GM21381 (cell line): ENCODE measurements around the gene PRRC2B.
"Not testable (repeated sequence)": the region's sequence is repeated elsewhere in the genome, so short reads cannot be mapped to it uniquely, and the experiment has no call there.

ENCODE experiments used
- ATAC-seq: cut with Tn5 transposase; IDR thresholded peaks from one replicate; pipeline ENCODE4 v1.9.1; 2021; ENCODE audit warnings: mild to moderate bottlenecking, moderate library complexity; ENCODE audit not compliant: unreplicated experiment

PRRC2B gene

GRCh38 chr9:131386281-131386680 lies 7.6 kb upstream of the PRRC2B start:
- ATAC-seq: no peak

DNA sequence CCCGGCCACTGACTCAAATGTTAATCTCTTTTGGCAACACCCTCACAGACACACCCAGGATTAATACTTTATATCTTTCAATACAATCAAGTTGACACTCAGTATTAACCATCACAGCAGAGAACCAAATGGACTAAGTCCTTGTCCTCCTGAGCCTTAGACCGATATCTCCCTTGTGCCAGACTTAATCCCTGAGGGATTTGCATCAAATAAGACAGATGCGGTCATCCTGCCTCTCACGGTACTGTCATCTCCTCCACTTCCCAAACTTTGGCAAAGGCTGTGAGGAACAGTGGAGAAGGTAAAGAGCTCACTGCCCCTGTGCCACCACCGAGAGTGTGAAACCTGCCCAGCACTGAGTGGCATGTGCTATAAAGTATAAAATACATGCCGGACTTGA lies 6.5 kb upstream of the PRRC2B start:
- no peak for ATAC-seq

DNA sequence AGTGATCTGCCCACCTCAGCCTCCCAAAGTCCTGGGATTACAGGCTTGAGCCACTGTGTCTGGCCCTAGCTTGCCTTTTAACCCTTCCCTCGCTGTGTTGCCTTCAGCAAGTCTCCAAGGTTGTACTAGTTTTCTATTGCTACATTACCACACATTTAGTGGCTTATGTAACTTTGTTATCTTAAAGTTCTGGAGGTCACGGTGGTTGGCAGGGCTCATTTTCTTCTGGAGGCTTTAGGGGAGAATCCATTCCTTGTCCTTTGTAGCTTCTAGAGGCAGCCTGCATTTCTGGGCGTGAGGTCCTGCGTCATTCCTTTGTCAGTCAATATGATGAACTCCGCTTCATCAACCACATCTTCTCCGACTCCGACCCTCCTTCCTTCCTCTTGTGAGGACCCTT lies 2.9 kb upstream of the PRRC2B start:
- ATAC-seq: no peak

DNA sequence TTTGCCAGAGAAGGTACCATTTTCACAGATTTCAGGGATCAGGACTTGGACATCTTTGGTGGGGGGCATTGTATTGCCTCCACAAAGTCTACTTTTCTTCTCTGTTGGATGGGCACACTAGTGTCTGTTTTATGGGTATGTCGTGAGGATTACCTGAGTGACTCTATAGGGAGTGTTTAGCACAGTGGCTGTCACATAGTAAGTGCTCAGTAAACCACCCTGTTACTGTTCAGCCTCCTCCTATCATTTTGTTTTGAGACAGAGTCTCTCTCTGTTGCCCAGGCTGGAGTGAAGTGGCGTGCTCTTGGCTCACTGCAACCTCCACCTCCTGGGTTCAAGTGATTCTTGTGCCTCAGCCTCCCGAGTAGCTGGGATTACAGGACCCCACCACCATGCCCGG lies 2.4 kb upstream of the PRRC2B start:
- ATAC-seq: no peak

DNA sequence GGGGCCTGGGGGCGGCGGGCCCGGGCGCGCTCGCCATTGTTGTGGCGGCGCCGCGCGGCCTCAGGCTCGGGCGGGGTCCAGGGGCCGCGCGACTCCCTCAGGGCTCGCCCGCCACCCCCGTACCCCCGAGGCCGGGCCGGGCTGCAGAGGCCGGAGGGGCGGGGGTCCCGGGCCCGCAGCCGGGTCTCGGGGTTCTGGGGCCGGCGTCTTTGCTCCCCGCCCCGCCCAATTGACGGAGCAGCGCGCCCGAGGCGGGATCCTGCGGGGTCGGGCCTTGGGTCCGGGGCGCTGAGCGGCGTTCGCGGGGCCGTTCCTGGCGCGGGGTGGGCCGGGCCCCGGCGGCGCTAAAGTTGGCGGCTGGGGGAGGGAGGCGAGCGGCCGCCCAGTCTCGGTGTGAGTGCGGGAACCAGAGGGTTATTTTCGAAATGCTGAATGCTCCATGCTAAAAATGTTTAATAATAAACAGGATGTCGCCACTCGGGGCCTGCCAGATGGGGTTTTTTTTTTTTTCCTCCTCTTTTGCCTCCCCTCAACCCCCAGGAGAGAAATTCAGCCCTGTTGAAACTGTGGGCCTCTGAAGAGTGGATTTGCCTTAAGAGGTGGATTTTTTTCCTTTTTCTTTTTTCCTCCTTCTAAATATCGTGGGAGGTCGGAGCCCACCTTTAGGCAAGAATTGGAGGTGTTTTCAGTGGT lies 724 bp downstream of the PRRC2B start:
- peak; percentile 28 for ATAC-seq

- ATAC-seq: peak; percentile 32
These were observed 1.5 kb downstream of the PRRC2B start for GRCh38 chr9:131395157-131396098.

DNA sequence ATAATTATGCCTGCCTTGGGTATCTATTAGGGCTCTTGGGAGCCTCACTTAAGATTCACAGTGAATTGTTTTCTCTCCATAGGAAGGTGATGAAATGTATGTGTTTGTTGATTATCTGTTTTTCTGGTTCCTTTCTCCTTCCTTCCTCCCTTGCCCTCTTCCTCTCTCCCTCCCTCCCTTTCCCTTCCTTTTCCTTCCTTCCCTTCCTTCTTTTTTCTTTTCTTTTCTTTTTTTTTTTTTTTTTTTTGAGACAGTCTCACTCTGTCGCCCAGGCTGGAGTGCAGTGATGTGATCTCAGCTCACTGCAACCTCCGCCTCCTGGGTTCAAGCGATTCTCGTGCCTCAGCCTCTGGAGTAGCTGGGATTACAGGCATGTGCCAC lies 2.2 kb downstream of the PRRC2B start:
- ATAC-seq: not testable (repeated sequence)

DNA sequence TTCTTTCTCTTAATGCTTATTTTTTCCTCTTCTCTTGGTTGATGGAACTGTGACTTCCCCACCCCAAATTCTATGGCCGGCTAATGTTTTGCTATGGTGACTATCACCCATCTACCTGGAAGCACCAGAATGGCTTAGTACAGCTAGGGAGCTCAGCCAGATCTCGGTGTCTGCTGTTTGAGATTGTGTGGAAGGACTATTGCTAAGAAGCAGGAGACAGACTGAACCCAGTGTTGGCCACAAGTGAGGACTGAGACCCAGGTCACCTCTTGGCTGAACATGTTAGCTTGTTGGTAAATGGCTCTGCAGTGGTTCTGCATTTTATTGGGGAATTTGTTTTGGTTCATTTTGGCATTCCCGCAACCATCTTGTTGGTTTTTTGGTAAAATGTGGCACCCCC lies 2.7 kb downstream of the PRRC2B start:
- ATAC-seq: no peak

DNA sequence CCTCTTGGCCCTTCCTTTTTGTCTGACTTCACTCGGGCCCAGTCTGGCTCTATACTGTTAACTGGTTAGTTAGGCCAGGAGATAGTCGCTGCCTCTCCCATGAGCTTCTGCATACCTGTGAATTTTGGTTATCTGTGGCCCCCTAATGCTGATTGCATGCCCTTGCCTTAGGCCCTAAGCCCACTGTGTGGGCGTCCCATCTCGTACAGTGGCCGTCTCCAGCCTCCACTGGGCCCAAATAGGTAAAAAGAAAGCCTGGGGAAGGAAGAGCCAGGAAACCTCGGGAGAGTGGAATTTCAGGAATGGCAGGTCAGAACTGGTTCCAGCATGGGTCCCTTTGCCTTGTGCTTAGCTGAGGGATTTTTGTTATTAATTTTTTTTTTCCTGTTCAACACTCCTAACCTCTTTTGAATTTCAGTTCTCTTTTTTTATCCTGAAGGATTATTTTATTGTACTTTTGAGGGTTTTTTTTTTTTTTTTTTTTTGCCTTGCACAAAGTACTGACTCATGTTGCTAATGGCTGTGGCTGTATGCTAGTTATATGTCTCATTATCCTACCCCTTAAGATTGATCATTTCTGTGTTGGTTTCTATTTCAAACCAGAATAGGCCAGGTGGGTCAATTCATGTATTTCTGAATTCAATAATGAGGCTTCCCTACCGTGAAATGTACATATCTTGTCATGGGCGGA lies 3.4 kb downstream of the PRRC2B start:
- ATAC-seq: no peak

DNA sequence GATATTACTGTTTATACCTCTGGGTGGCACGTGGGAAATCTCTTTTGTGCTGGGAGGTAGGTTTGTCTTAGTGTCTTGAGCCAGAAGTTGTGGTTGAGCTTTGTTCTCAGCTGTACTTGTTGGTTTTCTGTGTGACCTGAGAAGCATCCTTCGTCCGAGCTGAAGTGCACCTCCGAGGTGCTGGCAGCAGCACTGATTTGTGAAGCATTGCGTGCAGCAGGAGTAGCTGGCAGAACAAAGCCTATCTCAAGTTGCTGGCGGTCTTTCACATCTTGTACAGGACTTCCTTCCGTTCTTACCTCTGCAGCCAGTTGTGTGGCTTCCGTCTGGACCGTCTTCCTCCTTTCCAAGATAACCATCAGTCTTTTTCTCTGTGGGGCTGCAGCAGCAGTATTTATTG lies 4.3 kb downstream of the PRRC2B start:
- no peak for ATAC-seq

GRCh38 chr9:131399972-131400371 lies 6.1 kb downstream of the PRRC2B start:
- ATAC-seq: no peak

DNA sequence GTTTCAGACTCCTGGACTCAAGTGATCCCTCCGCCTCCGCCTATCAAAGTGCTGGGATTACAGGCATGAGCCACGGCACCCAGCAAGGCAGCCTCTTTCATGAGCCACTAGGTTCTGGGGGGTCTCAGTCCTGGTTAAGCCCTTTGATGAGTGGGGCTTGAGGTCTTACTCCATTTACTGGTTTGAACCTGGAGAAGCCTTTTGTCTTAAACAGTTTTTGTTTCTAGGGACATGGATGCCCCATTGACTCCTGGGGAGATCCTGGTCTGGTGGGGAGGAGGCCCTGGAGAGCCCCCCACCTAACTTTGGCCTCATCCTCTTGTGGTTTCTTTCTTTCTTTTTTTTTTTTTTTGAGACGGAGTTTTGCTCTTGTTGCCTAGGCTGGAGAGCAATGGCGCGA lies 6.7 kb downstream of the PRRC2B start:
- no peak for ATAC-seq

DNA sequence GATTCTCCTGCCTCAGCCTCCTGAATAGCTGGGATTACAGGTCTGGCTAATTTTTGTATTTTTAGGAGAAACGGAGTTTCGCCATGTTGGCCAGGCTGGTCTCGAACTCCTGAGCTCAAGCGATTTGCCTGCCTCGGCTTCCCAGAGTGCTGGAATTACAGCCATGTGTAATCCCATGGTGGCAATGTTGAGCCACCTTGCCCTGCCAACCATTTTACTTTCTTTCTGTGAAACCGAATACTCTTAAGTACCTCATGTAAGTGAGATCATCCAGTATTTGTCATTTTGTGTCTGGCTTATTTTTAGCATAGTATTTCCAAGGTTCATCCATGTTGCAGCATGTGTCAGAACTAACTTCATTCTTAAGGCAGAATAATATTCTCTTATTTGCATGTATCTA lies 8.2 kb downstream of the PRRC2B start:
- no peak for ATAC-seq

GRCh38 chr9:131402738-131403492 lies 9.0 kb downstream of the PRRC2B start:
- no peak for ATAC-seq

GRCh38 chr9:131403493-131403773 lies 9.5 kb downstream of the PRRC2B start:
- no peak for ATAC-seq

GRCh38 chr9:131404581-131404980 lies 10.7 kb downstream of the PRRC2B start:
- no peak for ATAC-seq

- no peak for ATAC-seq
These were observed 11.1 kb downstream of the PRRC2B start for GRCh38 chr9:131404987-131405386.

- no peak for ATAC-seq
These were observed 11.5 kb downstream of the PRRC2B start for GRCh38 chr9:131405428-131405827.

DNA sequence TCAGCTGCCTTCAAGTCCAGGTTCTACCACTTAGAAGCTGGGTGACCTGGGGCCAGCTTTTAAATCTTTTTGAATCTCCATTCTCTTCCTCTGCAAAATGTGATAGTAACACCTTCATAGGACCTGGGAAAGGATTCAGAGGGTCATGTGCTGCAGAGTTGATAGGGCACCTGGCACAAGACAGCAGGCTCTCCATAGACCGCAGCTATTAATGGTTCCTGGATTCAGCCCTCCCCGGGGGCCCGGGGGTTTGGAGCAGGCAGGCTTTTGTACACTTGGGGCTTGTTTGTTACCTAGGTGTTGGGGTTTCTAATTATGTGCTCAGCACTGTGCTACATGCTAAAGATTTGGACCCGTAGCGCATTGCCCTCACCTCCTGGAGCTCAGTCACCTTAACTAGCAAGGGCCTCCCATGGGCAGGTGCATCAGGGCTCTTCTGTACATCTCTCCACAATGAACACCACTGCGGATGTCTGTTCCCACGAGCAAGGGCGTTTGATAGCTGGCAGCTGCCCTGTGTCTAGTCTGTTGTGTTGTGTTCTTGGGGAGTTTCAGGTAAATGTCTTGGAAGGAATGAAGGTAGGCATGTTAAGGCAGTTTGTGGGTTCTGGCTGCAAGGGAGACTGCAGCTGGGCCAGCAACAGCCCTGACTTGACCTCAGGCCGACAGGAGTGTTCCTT lies 12.1 kb downstream of the PRRC2B start:
- no peak for ATAC-seq

GRCh38 chr9:131406563-131407436 lies 12.9 kb downstream of the PRRC2B start:
- ATAC-seq: no peak
